NCI-H1436 treated with DMSO at 0.1 percent for 48 hours (cell line): ENCODE results near the gene CCL22.
"Not testable (repeated sequence)": the region's sequence is repeated elsewhere in the genome, so short reads cannot be mapped to it uniquely, and the experiment has no call there.

Source experiments
- DNase-seq: peaks from one replicate; lab custom pipeline; 2025; lab: John Stamatoyannopoulos, UW

Gene CCL22

GRCh38 chr16:57347858-57348257, 10.7 kb upstream of the CCL22 start:
- DNase-seq: no peak

- DNase-seq: no peak
Measured at GRCh38 chr16:57348327-57348726, 10.3 kb upstream of the CCL22 start.

- no peak for DNase-seq
Measured at GRCh38 chr16:57349212-57350031, 9.2 kb upstream of the CCL22 start.

GRCh38 chr16:57352636-57353047, 5.9 kb upstream of the CCL22 start:
- no peak for DNase-seq

GRCh38 chr16:57354311-57354710, 4.3 kb upstream of the CCL22 start:
- no peak for DNase-seq

GRCh38 chr16:57355898-57356414, 2.6 kb upstream of the CCL22 start:
- no peak for DNase-seq

GRCh38 chr16:57356547-57356946, 2.0 kb upstream of the CCL22 start:
- DNase-seq: no peak

GRCh38 chr16:57357330-57358085, 1.1 kb upstream of the CCL22 start:
- DNase-seq: no peak

GRCh38 chr16:57358086-57358420, 530 bp upstream of the CCL22 start:
- DNase-seq: no peak

- no peak for DNase-seq
Measured at GRCh38 chr16:57360321-57360935, 1.8 kb downstream of the CCL22 start.

GRCh38 chr16:57361404-57361803, 2.8 kb downstream of the CCL22 start:
- DNase-seq: no peak

GRCh38 chr16:57364143-57364542, 5.6 kb downstream of the CCL22 start:
- no peak for DNase-seq

- DNase-seq: no peak
Measured at GRCh38 chr16:57366544-57367040, 8.0 kb downstream of the CCL22 start.

GRCh38 chr16:57367116-57367752, 8.7 kb downstream of the CCL22 start:
- DNase-seq: no peak

- no peak for DNase-seq
Measured at GRCh38 chr16:57371494-57372371, 13.2 kb downstream of the CCL22 start.

- no peak for DNase-seq
Measured at GRCh38 chr16:57372372-57373116, 14.0 kb downstream of the CCL22 start, which contains the start of gene CX3CL1. TSS of gene CX3CL1 (plus strand) at chr16:57372490. CDS start at chr16:57372569, 79 bp downstream.

- DNase-seq: no peak
Measured at GRCh38 chr16:57373117-57373947, 14.7 kb downstream of the CCL22 start.

- DNase-seq: no peak
Measured at GRCh38 chr16:57374067-57374534, 15.5 kb downstream of the CCL22 start.

- DNase-seq: not testable (repeated sequence)
Measured at GRCh38 chr16:57374925-57375465, 16.4 kb downstream of the CCL22 start.
